GM18909 (cell line): ENCODE measurements around the gene VSIR.

Source experiments
- ATAC-seq: cut with Tn5 transposase; IDR thresholded peaks from one replicate; pipeline ENCODE4 v1.9.1; 2021; ENCODE audit warnings: mild to moderate bottlenecking; ENCODE audit not compliant: unreplicated experiment, poor library complexity

Gene VSIR

DNA sequence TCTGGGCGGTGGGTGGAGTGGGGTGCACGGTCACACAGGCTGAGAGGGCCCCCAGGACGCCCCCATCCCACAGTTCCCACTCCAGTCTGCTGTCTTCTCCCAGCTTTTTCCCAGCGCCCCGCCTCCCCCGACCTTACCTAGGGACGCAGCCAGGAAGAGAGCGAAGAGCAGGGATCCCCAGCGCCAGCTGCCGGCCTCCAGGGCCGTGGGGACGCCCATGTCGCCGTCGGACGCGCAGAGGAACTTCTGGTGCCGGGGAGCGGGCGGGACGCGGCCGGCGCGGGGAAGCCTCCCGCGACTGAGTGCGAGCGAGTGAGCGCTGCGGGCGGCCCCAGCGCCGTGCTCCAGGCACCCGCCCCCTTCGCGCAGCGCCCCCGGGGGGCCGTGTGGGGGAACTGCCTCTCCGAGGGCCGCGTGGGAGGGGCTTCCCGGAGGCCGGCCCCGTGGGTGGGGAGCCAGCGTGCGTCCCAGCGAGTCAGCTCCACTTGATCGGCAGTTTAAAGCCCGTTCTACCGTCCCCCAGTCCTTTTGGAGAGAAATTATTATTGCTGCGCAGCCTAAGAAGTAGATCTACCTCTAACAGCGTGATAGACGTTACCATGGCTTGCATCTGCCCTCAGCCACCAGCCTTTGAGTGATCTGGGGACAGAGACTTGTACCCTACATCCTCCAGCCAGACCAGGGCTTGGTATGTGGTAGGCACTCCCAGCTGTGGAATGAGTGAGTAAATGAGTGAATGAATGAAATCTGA lies at the start of gene VSIR:
VSIR (minus strand) TSS at position 300 of the 751 bp plus-strand sequence; CDS start at position 219, 81 bp downstream.
- ATAC-seq, result peak; percentile 60

DNA sequence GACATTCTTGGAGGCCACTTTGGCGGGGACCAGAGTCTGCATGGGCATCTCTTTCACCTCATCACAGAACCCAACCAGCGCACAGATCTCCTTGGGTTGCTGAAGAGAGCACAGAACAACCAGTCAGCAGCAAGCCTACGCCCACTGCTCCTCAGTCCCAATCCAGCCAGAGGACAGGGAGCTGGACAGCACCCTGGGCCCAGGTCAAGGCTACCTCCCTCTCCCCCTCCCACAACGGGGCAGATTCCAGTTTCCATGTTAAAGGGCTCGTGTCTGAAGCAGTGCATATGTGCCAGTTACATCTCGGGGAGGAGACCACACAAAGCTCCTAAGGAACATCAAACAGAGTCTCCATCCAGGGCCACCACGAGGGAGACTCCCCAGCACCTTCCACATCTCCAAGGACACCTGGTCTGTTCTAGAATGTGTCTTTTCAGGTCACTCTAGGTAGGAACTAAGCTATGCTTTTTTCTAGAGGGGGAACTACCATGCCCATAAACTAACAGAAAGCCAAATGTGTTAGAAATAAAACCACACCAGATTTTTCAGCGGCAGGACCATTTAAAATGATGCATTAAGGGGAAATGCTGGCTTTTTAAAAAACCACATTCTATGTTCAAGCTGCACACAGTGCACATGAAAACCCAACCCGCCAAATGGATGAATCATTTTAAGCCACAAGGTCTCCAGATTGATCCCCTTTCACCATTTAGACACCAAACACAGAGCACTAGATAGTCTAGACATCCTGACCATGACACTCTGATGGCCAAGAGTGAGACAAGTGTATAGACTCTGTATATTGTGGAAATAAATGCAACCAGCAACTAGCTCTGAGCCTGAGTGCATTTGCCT lies 48.8 kb upstream of the VSIR start:
- ATAC-seq, result no peak

DNA sequence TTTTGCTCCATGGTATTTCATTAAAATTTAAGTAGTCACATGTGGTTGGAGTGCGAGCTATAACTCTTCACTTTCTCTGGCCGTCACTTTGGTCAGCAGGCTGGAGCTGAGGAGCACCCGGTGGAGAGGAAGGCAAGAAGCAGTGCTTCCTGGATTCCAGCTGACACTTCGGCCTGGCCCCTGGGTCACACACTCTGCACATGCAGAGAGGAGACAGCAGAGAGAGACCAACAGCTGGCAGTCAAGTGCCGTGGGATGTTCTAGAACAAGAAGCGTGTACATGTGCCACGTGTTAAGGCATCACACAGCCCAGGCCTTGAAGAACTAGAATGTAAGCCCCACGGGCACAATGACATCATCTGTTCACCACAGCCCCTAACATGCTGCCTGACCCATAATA lies 47.6 kb upstream of the VSIR start:
- ATAC-seq, result no peak

DNA sequence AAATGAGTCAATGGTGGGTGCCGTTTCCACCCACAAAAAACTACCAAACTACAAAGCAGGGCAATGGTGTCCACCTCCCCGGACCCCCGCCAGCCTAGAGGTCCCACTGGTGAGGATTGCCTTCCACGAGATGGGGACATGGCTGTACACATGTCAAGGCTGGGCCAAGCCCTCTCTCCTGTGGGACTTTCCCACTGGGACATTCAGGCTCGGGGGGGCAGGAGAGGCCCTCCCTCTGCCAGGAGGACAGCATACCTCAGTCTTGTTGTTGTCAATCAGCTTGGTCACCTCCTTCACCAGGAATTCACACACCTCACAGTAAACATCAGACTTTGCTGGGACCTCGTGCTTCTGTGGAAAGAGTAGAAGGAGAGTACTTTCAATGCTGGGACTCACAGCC lies 46.7 kb upstream of the VSIR start:
- no peak for ATAC-seq

DNA sequence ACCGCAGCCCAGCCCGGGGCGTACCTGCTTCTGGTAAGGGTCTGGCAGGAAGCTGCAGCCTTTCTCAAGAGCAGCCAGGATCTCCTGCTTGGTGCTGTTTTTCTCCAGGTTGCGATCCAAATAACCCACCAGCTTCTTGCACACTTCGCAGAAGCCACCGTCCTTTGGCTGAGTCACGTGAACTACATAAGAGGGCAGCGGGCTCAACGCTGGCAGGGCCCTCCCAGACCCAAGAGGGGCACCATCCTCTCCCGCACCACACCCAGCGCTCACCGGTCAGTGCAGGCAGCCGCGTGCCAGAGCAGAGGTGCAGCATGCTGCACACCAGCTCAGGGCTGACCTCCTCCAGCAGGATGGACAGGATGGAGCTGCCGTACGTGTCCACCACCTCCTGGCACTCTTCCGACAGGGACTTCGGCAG lies 46.1 kb upstream of the VSIR start:
- no peak for ATAC-seq

DNA sequence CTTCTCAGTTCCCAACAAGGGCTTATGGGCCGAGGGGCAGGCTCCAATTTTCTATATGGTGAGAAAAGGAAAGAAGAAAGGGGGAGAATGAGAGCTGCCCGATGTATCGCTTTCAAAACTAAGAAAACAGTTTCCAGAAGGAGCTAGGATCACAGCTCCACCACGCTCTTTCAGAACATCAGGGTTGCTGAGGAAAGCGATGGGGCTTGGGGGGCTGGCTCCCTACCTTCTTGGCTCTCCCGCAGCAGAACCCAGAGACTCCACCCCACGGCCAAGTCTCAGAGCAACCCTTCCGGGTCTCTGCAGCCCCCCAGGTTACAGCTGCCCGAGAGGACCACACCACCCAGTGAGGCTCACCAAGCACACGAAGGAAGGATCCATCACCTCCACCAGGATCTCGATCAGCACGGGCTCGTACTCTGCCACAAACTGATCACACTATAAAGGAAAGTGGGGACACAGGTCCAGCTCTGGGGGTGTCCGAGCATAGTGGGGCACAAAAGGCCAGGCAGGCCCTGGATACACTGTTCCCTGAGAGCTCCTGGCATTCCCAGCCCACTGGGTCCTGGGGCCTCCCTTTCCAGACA lies 45.4 kb upstream of the VSIR start:
- no peak for ATAC-seq

DNA sequence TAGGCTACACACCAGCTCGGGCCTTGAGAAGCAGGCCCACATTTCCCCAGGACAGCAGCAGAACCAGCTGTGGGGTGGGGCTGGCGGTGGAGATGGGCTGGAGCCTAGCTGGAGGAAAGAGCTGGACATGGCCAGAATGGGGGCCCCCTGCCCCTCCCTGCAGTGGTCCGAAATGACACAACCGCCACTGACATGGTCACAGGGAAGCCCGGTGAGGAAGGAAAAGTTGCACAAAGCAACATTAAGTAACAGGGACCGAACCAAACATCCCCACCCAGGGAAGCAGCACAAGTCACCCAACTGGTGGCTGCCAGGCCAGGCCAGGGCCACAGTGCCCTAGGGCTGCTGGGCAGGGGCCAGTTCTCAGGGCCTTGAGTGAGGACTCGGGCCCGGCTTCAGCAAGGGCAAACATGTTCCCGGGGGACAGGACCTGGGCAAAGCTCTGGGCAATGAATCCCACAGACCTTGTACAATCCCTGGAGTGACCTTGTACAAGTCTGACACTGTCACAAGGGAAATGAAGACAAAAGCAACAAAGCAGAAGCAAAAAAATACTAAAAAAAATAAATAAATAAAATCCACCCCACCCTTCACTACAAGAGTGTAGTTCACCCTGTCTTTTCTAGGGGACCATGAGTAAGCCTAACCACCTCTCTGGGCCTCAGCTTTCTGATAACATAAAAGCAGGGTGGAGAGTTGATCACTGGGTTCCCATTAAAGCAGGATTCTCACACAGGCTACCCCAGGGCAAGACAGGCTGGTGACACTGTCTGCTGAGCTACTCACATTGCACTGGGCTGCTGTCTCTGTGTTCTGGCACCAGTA lies 44.7 kb upstream of the VSIR start:
- ATAC-seq, result no peak

DNA sequence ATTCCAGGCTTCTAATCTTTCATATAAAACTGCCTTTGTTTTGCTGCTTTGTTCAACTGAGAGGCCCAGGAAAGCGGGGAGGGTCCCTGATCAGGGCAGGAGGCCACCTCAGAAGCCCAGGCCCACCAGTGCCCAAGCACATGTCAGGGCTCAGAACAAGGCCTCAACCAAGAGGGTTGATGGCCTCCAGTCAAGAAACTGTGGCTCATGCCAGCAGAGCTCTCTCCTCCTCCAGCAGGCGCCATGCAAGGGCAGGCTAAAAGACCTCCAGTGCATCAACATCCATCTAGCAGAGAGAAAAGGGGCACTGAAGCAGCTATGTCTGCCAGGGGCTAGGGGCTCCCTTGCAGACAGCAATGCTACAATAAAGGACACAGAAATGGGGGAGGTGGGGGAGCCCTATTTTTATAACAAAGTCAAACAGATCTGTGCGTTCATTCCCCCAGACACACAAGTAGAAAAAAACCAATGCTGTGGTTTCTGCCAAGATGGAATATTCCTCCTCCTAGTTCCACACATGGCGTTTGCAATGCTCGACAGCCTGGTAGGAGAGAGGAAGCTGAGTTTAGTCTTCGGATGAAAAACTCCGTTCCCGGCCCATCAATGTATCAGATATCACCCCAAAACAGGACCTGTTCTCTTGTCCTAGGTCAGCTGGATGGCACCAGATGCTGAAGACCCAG lies 43.8 kb upstream of the VSIR start:
- no peak for ATAC-seq

DNA sequence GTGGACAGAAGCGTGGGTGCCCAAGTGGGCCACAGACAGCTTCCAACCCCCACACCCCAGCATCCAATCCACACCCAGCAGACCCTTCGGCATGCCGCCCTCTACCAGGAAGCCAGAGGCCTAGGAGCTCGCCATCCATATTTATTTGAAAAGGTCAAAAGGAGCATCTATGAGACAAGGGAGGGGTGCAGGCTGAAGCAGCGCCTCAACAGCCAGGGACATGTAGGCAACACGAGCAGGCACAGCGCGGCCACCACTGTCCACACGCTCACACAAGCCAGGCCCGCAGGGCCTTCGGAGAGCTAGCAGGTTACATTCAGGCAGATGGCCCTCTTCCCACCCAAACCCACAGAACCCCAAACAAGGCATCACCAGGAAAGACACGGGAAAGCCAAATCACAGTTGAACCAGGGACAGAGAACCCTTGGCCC lies 43.1 kb upstream of the VSIR start:
- ATAC-seq, result no peak

DNA sequence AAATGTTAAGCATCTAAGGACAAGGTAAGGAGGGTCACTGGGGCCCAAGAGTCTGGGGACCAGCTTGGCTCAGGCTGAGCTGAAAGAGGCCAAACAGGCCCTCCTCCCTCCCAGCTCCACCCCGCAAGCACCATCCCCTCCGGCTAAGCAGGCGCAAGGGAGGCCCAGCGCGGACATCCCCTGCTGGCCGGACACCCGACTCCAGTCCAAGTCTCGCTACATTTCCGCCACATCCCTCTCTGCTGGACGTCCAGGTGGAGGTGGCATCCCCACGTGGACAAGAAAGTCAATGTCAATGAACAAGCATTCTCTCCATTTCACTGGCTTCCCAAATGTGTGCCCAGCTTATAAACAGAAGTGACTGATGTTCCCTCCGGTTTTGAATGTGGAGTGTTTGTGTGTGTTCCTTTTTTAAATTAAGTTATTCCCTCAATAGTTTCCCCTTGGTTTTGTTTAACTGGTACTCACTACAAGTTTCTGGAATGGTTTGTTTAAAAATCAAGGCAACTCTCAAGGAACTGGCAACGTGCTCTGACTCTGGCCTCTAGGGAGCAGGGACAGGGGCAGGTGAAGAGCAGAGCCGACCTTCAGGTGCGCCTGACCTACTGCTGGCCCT lies 42.3 kb upstream of the VSIR start:
- no peak for ATAC-seq

DNA sequence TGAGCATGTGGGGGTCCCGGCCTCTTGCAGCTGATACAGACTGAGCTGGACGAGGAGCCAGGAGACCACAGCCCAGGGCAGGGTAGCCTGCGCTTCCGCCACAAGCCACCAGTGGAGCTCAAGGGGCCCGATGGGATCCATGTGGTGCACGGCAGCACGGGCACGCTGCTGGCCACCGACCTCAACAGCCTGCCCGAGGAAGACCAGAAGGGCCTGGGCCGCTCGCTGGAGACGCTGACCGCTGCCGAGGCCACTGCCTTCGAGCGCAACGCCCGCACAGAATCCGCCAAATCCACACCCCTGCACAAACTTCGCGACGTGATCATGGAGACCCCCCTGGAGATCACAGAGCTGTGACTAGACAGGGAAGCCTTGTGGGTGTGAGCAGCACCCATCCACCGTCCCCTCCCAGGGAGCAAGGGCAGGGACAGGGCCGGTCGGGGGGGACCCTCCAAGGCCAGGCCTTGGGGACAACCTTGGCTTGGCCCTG lies 41.6 kb upstream of the VSIR start:
- ATAC-seq, result no peak

DNA sequence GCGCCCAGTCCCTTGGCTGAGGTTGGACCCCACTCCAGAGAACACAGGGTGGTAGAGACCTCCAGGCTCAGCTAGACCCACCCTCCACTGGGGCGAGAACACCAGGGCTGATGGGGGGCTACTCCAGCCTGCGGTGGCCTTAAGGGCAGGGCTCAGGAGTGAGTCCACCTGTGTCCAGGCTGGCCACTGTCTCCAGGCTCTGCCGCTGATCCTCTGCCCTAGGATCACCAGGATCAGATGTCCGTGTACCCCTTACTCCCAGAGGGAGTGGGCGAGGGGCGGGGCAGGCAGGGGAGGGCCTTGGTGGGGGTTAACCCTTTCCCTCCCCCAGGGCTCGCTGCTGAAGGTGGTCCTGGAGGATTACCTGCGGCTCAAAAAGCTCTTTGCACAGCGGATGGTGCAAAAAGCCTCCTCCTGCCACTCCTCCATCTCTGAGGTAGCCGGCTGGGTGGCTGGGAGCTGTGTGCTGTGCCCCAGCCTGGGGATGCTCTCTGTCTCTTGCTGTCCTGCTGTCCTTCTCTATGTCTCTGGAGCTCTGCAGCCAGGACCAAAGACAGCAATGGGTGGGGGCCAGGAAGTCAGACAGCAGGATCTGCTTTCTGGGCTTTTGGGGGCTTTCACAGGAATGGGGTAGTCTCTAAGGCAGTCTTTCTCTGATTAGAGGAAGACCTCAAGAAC lies 39.7 kb upstream of the VSIR start:
- ATAC-seq, result no peak

DNA sequence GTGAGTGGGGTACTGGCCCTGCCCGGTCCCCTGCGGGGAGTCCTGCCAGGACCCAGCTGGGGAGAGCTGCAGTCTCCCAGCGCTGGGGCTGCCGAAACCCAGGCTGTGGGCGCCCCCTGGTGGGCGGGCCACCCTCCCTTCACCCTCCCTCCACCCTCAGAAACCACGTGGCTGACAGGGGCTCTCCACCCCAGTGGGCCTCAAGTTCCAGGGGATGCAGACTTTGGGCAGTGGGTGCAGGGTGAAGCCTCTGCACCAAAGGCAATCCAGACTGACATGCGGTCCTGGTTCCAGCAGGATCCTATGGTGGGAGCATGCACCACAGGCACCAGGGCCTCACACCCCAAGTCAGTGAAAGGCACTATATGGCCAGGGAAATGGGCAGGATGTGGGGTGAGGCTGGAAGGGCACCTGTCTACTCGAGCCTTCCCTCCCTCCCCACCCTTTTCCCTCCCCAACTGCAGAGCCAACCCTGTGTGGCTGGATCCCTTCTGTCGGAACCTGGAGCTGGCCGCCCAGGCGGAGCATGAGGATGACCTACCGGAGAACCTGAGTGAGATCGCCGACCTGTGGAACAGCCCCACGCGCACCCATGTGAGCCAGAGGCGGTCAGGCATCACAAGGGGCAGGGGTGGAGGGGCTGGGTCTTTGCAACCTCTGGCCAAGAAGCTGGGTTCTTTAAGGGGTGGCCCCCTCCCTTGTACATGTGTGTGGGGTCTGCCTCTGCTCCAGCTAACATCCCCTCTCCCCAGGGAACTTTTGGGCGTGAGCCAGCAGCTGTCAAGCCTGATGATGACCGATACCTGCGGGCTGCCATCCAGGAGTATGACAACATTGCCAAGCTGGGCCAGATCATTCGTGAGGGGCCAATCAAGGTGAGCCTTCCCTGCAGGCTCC lies 38.9 kb upstream of the VSIR start:
- peak; percentile 72 for ATAC-seq

DNA sequence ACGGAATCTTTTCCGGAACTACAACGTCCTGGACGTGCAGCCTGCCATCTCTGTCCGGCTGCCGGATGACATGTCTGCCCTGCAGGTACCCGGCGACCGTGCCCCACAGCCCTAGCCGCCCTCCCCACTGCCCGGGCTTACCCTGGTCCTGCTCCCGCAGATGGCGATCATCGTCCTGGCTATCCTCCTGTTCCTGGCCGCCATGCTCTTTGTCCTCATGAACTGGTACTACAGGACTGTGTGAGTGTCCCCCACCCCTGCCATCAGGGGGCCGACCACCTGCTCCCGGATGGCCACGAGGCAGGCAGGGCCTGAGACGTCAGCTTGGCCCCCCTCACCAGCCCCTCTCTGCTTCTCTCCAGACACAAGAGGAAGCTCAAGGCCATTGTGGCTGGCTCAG lies 38.0 kb upstream of the VSIR start:
- no peak for ATAC-seq

DNA sequence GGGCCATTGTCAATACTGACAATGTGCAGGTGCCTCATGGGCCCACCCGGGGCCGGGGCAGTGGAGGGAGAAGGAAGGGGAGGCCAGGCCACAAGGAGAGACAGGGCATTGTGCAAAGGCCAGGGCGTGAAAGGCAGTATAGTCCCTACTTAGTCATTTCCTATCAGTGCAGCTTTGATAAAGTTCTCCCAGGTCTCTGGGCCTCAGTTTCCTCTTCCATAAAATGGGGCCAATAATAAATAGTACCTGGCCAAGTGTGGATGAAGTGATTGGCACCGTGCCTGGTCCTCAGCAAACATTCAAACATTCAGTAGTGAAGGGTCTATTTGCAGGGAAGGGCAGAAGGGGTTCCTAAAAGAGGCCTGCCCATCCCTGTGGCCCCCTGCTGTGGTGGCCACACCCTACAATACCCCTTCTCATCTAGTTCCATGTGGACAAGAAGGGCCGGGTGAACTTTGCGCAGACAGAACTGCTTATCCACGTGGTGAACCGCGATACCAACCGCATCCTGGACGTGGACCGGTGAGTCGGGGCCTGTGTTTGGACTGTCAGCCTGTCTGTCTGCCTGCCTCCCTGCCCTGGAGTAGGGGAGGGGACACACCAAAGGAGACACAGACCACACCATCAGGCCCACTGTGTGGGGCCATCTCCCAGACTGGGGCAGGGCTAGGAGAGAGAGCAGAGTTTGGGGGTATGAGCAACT lies 36.9 kb upstream of the VSIR start:
- no peak for ATAC-seq

DNA sequence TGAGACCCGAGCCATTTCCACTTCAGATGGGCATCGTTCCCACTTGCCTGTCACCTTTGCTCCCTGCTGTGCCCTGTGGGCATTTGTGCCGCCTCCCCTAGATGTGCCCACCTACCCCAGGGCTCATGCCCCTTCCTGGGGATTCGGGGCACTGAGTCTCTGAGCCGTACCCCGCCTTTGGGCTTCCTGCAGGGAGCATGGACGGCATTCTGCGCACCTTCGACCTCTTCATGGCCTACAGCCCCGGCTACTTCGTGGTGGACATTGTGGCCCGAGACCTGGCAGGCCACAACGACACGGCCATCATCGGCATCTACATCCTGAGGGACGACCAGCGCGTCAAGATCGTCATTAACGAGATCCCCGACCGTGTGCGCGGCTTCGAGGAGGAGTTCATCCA lies 36.3 kb upstream of the VSIR start:
- ATAC-seq, result no peak
